ENCODE measurements around the gene THBS2.
"Not testable (repeated sequence)": the region's sequence is repeated elsewhere in the genome, so short reads cannot be mapped to it uniquely, and the experiment has no call there.

THBS2 gene

GRCh38 chr6:169273511-169273910 is 19.9 kb upstream of the THBS2 start:
- no peak overlapping the region for H3K4me3 ChIP-seq (ENCODE audit: low read depth, low read length)

GRCh38 chr6:169271877-169272216 is 18.2 kb upstream of the THBS2 start:
- no peak overlapping the region for H3K4me3 ChIP-seq (ENCODE audit: low read depth, low read length)

- H3K4me3 ChIP-seq (ENCODE audit: low read depth, low read length) = no peak overlapping the region
Measured at GRCh38 chr6:169271158-169271876, 17.7 kb upstream of the THBS2 start.

GRCh38 chr6:169270077-169270380 is 16.4 kb upstream of the THBS2 start:
- H3K4me3 ChIP-seq (ENCODE audit: low read depth, low read length) = not testable (repeated sequence)

GRCh38 chr6:169269180-169270076 is 15.8 kb upstream of the THBS2 start:
- H3K4me3 ChIP-seq (ENCODE audit: low read depth, low read length) = no peak overlapping the region

GRCh38 chr6:169268276-169268675 is 14.6 kb upstream of the THBS2 start:
- no peak overlapping the region for H3K4me3 ChIP-seq (ENCODE audit: low read depth, low read length)

- H3K4me3 ChIP-seq (ENCODE audit: low read depth, low read length) = no peak overlapping the region
Measured at GRCh38 chr6:169266746-169267591, 13.3 kb upstream of the THBS2 start.

GRCh38 chr6:169266261-169266660 is 12.6 kb upstream of the THBS2 start:
- no peak overlapping the region for H3K4me3 ChIP-seq (ENCODE audit: low read depth, low read length)

- H3K4me3 ChIP-seq (ENCODE audit: low read depth, low read length) = no peak overlapping the region
Measured at GRCh38 chr6:169265486-169266131, 12.0 kb upstream of the THBS2 start.

GRCh38 chr6:169263836-169264608 is 10.4 kb upstream of the THBS2 start:
- no peak overlapping the region for H3K4me3 ChIP-seq (ENCODE audit: low read depth, low read length)

- no peak overlapping the region for H3K4me3 ChIP-seq (ENCODE audit: low read depth, low read length)
Measured at GRCh38 chr6:169263374-169263773, 9.7 kb upstream of the THBS2 start.

- H3K4me3 ChIP-seq (ENCODE audit: low read depth, low read length) = not testable (repeated sequence)
Measured at GRCh38 chr6:169262602-169263001, 9.0 kb upstream of the THBS2 start.

- H3K4me3 ChIP-seq (ENCODE audit: low read depth, low read length) = no peak overlapping the region
Measured at GRCh38 chr6:169256518-169256917, 2.9 kb upstream of the THBS2 start.

- no peak overlapping the region for H3K4me3 ChIP-seq (ENCODE audit: low read depth, low read length)
Measured at GRCh38 chr6:169256061-169256460, 2.4 kb upstream of the THBS2 start.

- H3K4me3 ChIP-seq (ENCODE audit: low read depth, low read length) = no peak overlapping the region
Measured at GRCh38 chr6:169255643-169256042, 2.0 kb upstream of the THBS2 start.

GRCh38 chr6:169254456-169255316 is 1.0 kb upstream of the THBS2 start:
- no peak overlapping the region for H3K4me3 ChIP-seq (ENCODE audit: low read depth, low read length)

GRCh38 chr6:169252505-169253189 is 999 bp downstream of the THBS2 start:
- no peak overlapping the region for H3K4me3 ChIP-seq (ENCODE audit: low read depth, low read length)

GRCh38 chr6:169251822-169252504 is 1.7 kb downstream of the THBS2 start:
- H3K4me3 ChIP-seq (ENCODE audit: low read depth, low read length) = no peak overlapping the region

All from iPS-11a (cell line).